Ishikawa (cell line): ENCODE data around the gene SPAAR.

ENCODE experiments used
- CEBPB ChIP-seq: IDR thresholded peaks from 2 replicates; pipeline ENCODE4 v1.6.1; 2012
- CREB1 ChIP-seq: IDR thresholded peaks from 2 replicates; pipeline ENCODE4 v1.6.1; 2012; ENCODE audit warnings: low read depth
- EP300 ChIP-seq: IDR thresholded peaks from 2 replicates; pipeline ENCODE4 v1.6.1; 2012; ENCODE audit warnings: borderline replicate concordance
- FOXM1 ChIP-seq: IDR thresholded peaks from 2 replicates; pipeline ENCODE4 v1.6.1; 2012; ENCODE audit warnings: low read depth, borderline replicate concordance
- MAX ChIP-seq: IDR thresholded peaks from 2 replicates; pipeline ENCODE4 v1.6.1; 2012
- NFIC ChIP-seq: IDR thresholded peaks from 2 replicates; pipeline ENCODE4 v1.6.1; 2012
- REST ChIP-seq: IDR thresholded peaks from 2 replicates; pipeline ENCODE4 v1.6.1; 2012; ENCODE audit warnings: low read depth, mild to moderate bottlenecking
- TAF1 ChIP-seq: IDR thresholded peaks from 2 replicates; pipeline ENCODE4 v1.6.1; 2012; ENCODE audit warnings: low read depth, mild to moderate bottlenecking
- TCF12 ChIP-seq: IDR thresholded peaks from 2 replicates; pipeline ENCODE4 v1.6.1; 2012; ENCODE audit warnings: low read depth
- USF1 ChIP-seq: IDR thresholded peaks from 2 replicates; pipeline ENCODE4 v1.6.1; 2012
- ZBTB7A ChIP-seq: IDR thresholded peaks from 2 replicates; pipeline ENCODE4 v1.6.1; 2012; ENCODE audit warnings: low read depth

GRCh38 chr9:35910613-35911359 is 1.5 kb downstream of the SPAAR start:
- TF ChIP-seq TAF1 (no peak), ZBTB7A (no peak), MAX (no peak), REST (no peak), NFIC (no peak), CREB1 (no peak), CEBPB (no peak), EP300 (no peak), TCF12 (no peak), FOXM1 (no peak), USF1 (no peak)
